ENCODE measurements around the gene RPL27. TPM values are rescaled to one million over a fixed set of nuclear protein-coding genes. Genes with fewer than 3 reads are reported as not detected.

The RPL27 gene
- total and polyA plus RNA-seq, 2 of the 8 experiments (the other 6 are each of a cell fraction or from before 2014, with no cell fraction given): 1,415 to 3,779 TPM

GRCh38 chr17:43027091-43028032 is 29.1 kb downstream of the RPL27 start (continued):
- no peak for TF ChIP-seq ATF2 (IDR thresholded peaks at IDR 0.05; ENCODE audit: low read length)
- no peak for TF ChIP-seq USF2 (IDR thresholded peaks at IDR 0.05; ENCODE audit: low read length)
- TF ChIP-seq PHF8 (conservative IDR thresholded peaks at IDR 0.05; ENCODE audit: low read depth, low read length): no peak
- TF ChIP-seq RXRA (IDR thresholded peaks at IDR 0.05; ENCODE audit: insufficient read depth, low read depth, low read length): peak; percentile 73; the same call in 1 of the 2 replicates
- TF ChIP-seq KDM4A (IDR thresholded peaks at IDR 0.05; ENCODE audit: low read depth, low read length, severe bottlenecking): peak; percentile 1
- no peak for TF ChIP-seq EGR1 (IDR thresholded peaks at IDR 0.05; ENCODE audit: borderline replicate concordance, low read depth, low read length)
- TF ChIP-seq SIX5 (IDR thresholded peaks at IDR 0.05; ENCODE audit: low read depth, low read length): no peak
- TF ChIP-seq MAFK (IDR thresholded peaks at IDR 0.05; ENCODE audit: low read depth, low read length): no peak
- TF ChIP-seq RAD21 (IDR thresholded peaks at IDR 0.05 in 1 of 2, conservative IDR thresholded peaks at IDR 0.05 in 1 of 2; ENCODE audit: low read depth in 2 of 2, low read length in 2 of 2): 0 out of 4 replicates have a peak, but pooled peaks of 1 of the 2 experiments have one; percentile 12
- TF ChIP-seq KDM1A (IDR thresholded peaks at IDR 0.05; ENCODE audit: borderline replicate concordance, low read length): no peak
- no peak for TF ChIP-seq ZNF274 (IDR thresholded peaks at IDR 0.05; ENCODE audit: borderline replicate concordance, extremely low read depth, low read length)
- TF ChIP-seq TAF7 (optimal IDR thresholded peaks at IDR 0.05; ENCODE audit: borderline replicate concordance, low read depth, low read length): no peak
- no peak for TF ChIP-seq CHD2 (IDR thresholded peaks at IDR 0.05; ENCODE audit: low read length)
- no peak for TF ChIP-seq BCL11A (IDR thresholded peaks at IDR 0.05; ENCODE audit: low read depth in 2 of 2, low read length in 2 of 2)
- no peak for TF ChIP-seq SRF (IDR thresholded peaks at IDR 0.05; ENCODE audit: low read depth, low read length)
- no peak for TF ChIP-seq POLR2A (IDR thresholded peaks at IDR 0.05; ENCODE audit: control extremely low read depth in 1 of 2, low read depth in 2 of 2, low read length in 2 of 2)
- peak; percentile 26; the same call in 1 of the 2 replicates for TF ChIP-seq TBP (IDR thresholded peaks at IDR 0.05; ENCODE audit: low read depth, low read length)
- TF ChIP-seq CTBP2 (IDR thresholded peaks at IDR 0.05; ENCODE audit: borderline replicate concordance, insufficient read depth, insufficient read length, low read length): no peak
- no peak for TF ChIP-seq CEBPB (IDR thresholded peaks at IDR 0.05; ENCODE audit: low read depth, low read length)
- no peak for TF ChIP-seq ATF3 (IDR thresholded peaks at IDR 0.05; ENCODE audit: insufficient read depth, low read depth, low read length)

Data from H1 (cell line).